A172 (cell line): ENCODE results near the gene TAF11L11. TPM values are rescaled to one million over a fixed set of nuclear protein-coding genes. Genes with fewer than 3 reads are reported as not detected.
"Not testable (repeated sequence)": the region's sequence is repeated elsewhere in the genome, so short reads cannot be mapped to it uniquely, and the experiment has no call there.

Experiments used
- DNase-seq: peaks from one replicate; pipeline ENCODE4 v3.0.0-alpha.2; 2015; ENCODE audit warnings: low spot score
- total RNA-seq: library from RNA; depleted of rRNA; stranded (reverse); fragments of >200 nt; shearing (Covaris generic); gene quantifications from 2 replicates; pipeline ENCODE4 v1.2.3, GENCODE V29; 2014; rRNA removed

The TAF11L11 gene
- total RNA-seq = not detected in 2 replicates

GRCh38 chr5:17603880-17604279 lies at the start of gene TAF11L11:
TAF11L11 (plus strand) TSS chr5:17604183.
- DNase-seq = not testable (repeated sequence)

GRCh38 chr5:17585658-17586057 lies 18.3 kb upstream of the TAF11L11 start, which contains the start of gene TAF11L7:
TAF11L7 (minus strand) TSS chr5:17585758.
- DNase-seq = not testable (repeated sequence)

DNA sequence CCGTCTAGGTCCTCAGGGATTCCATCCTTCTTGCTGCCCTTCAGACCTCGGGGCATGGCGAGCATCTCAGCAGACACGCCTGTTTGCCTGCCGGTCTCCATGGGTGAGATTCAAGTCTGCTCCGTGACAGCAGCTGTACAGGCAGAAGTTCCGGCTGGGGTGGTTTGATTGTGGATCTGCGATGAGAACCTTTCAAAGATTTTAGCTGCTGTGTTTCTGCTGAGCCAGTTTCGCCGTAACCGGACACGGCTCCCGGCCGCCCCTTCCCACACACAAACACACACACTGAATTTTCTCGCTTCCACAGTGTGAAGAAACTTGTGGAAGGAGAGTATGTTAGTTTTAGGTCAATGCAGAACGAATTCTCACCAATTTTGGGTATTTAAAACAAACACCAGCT lies 13.1 kb upstream of the TAF11L11 start, which contains the start of gene TAF11L8:
Gene TAF11L8, minus strand, starts transcription at position 101 of the 400 bp plus-strand sequence.
- DNase-seq = not testable (repeated sequence)

DNA sequence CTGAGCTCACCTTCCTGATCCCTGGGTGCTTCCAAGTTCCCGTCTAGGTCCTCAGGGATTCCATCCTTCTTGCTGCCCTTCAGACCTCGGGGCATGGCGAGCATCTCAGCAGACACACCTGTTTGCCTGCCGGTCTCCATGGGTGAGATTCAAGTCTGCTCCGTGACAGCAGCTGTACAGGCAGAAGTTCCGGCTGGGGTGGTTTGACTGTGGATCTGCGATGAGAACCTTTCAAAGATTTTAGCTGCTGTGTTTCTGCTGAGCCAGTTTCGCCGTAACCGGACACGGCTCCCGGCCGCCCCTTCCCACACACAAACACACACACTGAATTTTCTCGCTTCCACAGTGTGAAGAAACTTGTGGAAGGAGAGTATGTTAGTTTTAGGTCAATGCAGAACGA lies 9.7 kb upstream of the TAF11L11 start, which contains the start of gene TAF11L9:
Gene TAF11L9, minus strand, starts transcription at position 140 of the 400 bp plus-strand sequence.
- DNase-seq = not testable (repeated sequence)

GRCh38 chr5:17597728-17598127 lies 6.3 kb upstream of the TAF11L11 start, which contains the start of gene TAF11L10:
TAF11L10 (minus strand) TSS chr5:17597828.
- DNase-seq = not testable (repeated sequence)

- no peak for DNase-seq
Measured at GRCh38 chr5:17604951-17605350, 968 bp downstream of the TAF11L11 start.

DNA sequence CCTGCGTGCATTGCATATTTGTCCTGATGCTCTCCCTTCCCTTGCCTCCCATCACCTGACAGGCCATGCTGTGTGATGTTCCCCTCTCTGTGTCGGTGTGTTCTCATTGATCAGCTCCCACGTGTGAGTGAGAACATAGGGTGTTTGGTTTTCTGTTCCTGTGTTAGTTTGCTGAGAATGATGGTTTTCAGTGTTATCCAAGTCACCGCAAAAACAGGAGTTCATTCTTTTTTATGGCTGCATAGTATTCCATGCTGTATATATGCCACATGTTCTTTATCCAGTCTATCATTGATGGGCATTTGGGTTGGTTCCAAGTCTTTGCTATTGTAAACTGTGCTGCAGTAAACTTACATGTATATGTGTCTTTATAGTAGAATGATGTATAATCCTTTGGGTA lies 3.5 kb downstream of the TAF11L11 start:
- not testable (repeated sequence) for DNase-seq

DNA sequence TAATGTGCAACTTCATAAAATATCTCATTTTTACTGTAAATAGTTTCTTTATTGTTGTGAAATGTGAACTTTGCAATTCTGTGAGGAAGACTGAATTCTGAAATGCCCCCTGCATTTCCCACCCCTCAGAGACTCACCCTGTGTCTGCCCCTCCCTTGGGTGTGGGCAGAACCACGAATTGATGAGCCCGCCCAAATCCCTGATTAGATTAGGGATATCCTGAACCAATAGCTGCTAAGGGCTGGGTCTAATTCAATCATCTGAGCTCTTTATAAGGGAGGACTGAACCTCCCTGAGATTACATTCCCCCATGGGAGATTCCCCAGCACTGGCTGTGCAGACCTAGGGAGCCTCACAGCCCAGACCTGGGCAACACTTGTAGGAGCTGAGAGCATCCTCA lies 6.1 kb downstream of the TAF11L11 start, which contains the start of gene TAF11L12:
Gene TAF11L12, plus strand, starts transcription at position 301 of the 400 bp plus-strand sequence.
- not testable (repeated sequence) for DNase-seq

GRCh38 chr5:17614872-17615605 lies 11.1 kb downstream of the TAF11L11 start:
- no peak for DNase-seq

DNA sequence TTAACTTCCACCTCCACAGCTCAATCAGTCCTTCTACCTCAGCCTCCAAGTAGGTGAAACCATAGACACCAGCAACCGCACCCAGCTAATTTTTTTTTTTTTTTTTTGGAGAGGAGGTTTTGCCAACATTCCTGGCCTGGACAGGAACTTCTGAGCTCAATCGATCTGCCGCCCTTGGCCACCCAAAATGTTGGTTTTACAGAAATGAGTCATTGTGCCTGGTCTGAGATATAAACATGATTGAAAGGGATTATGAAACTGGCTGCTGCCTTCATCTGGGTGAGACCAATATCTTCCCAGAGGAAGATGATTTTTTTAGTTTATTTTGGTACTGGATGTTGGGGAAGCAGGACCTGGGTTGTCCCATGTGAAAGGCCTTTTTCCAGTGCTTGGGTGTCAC lies 15.4 kb downstream of the TAF11L11 start:
- DNase-seq = no peak

DNA sequence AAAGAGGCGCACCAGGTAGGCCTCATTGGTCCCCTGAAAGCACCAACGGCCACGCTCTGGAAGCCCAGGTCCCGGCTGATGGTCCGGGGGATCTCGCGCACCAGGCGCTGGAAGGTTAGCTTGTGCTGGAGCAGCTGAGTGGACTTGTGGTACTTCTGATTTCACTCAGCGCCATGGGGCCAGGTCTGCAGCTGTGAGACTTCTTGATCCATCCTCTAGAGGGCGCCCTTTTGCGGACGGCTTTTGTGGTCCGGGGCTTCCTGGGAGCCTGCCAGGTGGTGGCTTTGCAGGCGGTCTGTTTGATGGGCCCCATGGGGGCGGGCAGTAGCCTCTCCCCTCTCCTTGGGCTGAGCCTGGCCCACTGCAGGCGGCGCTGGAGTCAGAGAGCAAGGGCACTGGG lies 16.6 kb downstream of the TAF11L11 start:
- DNase-seq = no peak

DNA sequence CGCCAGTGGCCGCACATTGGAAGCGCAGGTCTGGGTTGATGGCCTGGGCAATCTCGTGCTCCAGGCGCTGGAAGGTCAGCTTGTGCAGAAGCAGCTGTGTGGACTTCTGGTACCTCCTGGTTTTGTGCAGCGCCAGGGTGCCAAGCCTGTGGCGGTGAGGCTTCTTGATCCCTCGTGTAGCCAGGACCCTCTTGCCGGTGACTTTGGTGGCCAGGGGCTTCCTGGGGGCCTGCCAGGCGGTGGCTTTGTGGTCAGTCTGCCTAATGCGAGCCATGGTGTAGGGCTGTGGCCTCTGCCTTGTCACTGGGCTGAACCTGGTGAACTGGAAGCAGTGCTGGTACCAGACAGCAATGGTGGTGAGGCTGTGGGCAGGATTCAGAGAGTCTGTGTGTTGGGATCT lies 21.7 kb downstream of the TAF11L11 start:
- DNase-seq = no peak

- not testable (repeated sequence) for DNase-seq
Measured at GRCh38 chr5:17631788-17632187, 27.8 kb downstream of the TAF11L11 start, which contains the start of gene TAF11L13. TAF11L13 (plus strand) TSS chr5:17632088.

GRCh38 chr5:17634160-17634559 lies 30.2 kb downstream of the TAF11L11 start, which contains the start of gene TAF11L14:
TAF11L14 (plus strand) TSS chr5:17634460.
- no peak for DNase-seq

- DNase-seq = not testable (repeated sequence)
Measured at GRCh38 chr5:17649232-17649631, 45.2 kb downstream of the TAF11L11 start.

GRCh38 chr5:17655201-17655759 lies 51.3 kb downstream of the TAF11L11 start:
- DNase-seq = not testable (repeated sequence)

Other genes starting within 250 kb of the TAF11L11 start
- not detected in 2 replicates for gene TAF11L2, start 106.0 kb upstream of the TAF11L11 start, total RNA-seq
- not detected in 2 replicates for gene TAF11L3, start 85.8 kb upstream of the TAF11L11 start, total RNA-seq
- not detected in 2 replicates for gene TAF11L4, start 82.4 kb upstream of the TAF11L11 start, total RNA-seq
- not detected in 2 replicates for gene TAF11L5, start 78.9 kb upstream of the TAF11L11 start, total RNA-seq
- gene TAF11L6, start 75.5 kb upstream of the TAF11L11 start, total RNA-seq = not detected in 2 replicates
- gene TAF11L7, start 18.4 kb upstream of the TAF11L11 start, total RNA-seq = not detected in 2 replicates
- not detected in 2 replicates for gene TAF11L8, start 13.2 kb upstream of the TAF11L11 start, total RNA-seq
- gene TAF11L9, start 9.8 kb upstream of the TAF11L11 start, total RNA-seq = not detected in 2 replicates
- gene TAF11L10, start 6.4 kb upstream of the TAF11L11 start, total RNA-seq = not detected in 2 replicates
- gene TAF11L12, start 6.2 kb downstream of the TAF11L11 start, total RNA-seq = not detected in 2 replicates
- gene TAF11L13, start 27.9 kb downstream of the TAF11L11 start, total RNA-seq = not detected in 2 replicates
- gene TAF11L14, start 30.3 kb downstream of the TAF11L11 start, total RNA-seq = not detected in 2 replicates